ENCODE measurements around the gene ENAH. TPM values are rescaled to one million over a fixed set of nuclear protein-coding genes. Genes with fewer than 3 reads are reported as not detected.
A peak's percentile ranks its signal among the peaks of the same experiment; 100 is the strongest.

The ENAH gene
- total and polyA plus RNA-seq, 12 donors, result 12.4 to 201 (median 99.8) TPM

DNA sequence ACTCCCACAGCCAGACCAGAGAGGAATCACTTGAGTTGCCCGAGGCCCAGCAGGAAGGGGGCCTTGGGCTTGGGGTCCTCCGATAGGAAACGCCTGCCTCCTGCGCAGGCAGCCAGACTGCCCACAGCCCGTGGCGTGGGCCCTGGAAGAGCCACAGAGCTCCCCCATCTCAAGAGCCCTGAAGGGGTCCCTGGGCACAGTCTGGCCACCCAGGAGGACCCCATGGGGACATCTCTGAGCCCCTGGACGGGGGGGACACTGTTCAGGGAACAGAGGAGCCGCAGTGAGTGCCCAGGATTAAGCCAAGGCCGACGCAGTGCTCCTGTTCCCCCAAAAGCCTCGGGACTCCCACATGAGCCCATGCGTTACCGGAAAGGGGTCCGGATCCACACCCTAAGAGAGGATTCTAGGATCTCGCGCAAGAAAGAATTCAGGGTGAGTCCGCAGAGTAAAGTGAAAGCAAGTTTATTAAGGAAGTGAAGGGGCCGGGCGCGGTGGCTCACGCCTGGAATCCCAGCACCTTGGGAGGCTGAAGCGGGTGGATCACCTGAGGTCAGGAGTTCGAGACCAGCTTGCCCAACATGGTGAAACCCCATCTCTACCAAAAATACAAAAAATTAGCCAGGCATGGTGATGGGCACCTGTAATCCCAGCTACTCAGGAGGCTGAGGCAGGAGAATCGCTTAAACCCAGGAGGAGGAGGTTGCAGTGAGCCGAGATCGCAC lies 187.0 kb downstream of the ENAH start:
- intact Hi-C loops (cut with DNase I), result no loop called here
- no peaks in the 10 kb centered on the region for H3K9me3 ChIP-seq
- 88 to 90% methylated on average over 26 of the region's 26 CpGs for WGBS, 2 donors
- H3K36me3 ChIP-seq, result no peaks in the 10 kb centered on the region
- no peak overlapping the region for H3K4me3 ChIP-seq
- peaks cover 2 to 67% (median 52%) of the 10 kb centered on the region in 9 donors for H3K4me1 ChIP-seq
- no peaks in the 10 kb centered on the region for H3K27me3 ChIP-seq
- TF ChIP-seq, protein P1, sequence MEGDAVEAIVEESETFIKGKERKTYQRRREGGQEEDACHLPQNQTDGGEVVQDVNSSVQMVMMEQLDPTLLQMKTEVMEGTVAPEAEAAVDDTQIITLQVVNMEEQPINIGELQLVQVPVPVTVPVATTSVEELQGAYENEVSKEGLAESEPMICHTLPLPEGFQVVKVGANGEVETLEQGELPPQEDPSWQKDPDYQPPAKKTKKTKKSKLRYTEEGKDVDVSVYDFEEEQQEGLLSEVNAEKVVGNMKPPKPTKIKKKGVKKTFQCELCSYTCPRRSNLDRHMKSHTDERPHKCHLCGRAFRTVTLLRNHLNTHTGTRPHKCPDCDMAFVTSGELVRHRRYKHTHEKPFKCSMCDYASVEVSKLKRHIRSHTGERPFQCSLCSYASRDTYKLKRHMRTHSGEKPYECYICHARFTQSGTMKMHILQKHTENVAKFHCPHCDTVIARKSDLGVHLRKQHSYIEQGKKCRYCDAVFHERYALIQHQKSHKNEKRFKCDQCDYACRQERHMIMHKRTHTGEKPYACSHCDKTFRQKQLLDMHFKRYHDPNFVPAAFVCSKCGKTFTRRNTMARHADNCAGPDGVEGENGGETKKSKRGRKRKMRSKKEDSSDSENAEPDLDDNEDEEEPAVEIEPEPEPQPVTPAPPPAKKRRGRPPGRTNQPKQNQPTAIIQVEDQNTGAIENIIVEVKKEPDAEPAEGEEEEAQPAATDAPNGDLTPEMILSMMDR (IDR thresholded peaks at IDR 0.05), result no peak
- DNase-seq, result no peak
- no peak for ATAC-seq
- peak overlapping the region in 5 of 10 donors; percentile 5 to 97 (median 34) for H3K27ac ChIP-seq

DNA sequence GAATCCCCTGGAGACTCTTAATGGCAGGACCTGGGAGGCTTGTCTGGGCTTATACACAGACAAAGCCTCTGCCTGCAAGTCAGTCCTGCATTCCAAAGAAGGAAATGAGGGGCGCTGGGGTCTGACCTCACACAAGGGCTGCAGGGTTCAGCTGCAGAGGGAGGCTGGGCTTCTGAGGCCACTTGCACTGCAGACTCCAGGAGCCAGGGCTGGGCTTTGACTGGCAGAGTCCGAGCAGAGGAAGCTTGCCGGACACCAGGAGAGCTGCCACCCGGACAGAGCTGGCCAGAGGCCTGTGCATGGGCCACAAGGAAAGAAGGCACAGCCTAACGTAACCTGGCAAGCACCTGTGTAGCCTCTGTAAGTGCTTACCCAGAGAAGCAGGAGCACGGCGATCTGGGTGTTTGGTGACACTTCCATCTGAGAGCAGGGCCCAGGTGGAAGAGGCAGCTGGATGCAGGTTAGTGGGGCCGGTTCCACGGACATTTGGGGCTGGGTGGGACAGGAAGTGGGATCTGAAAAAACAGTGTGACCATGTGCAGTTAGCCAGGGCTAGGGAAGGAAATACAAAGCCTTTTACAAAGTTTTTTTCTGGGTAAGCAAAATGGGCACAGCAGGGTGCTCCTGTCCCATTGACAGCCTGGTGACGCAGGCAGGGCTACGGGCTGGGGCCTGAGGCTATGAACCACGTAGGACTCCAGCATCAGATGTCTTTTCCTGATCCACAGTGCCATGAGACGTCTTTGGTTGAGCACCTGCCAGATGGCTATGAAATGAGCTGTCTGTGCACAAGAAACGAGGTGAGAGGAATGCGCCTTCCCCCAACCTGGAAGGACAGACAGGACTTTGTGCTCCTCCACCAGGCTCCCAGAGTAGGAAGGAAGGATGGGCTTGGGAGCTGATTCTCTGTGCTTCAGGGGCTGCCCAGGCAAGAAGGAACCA lies 187.8 kb downstream of the ENAH start:
- 63 to 65% methylated on average over 15 of the region's 15 CpGs for WGBS, 2 donors
- Histone ChIP-seq H3K4me3 (peak overlapping the region in 1 of 10 donors; percentile 17), H3K9me3 (no peaks in the 10 kb centered on the region), H3K36me3 (no peaks in the 10 kb centered on the region), H3K27me3 (no peaks in the 10 kb centered on the region), H3K4me1 (peaks cover 2 to 74% (median 60%) of the 10 kb centered on the region in 9 donors), H3K27ac (peak overlapping the region in 5 of 10 donors; percentile 5 to 53 (median 34))
- no peak for ATAC-seq
- intact Hi-C loops (cut with DNase I), result no loop called here
- DNase-seq, result no peak
- TF ChIP-seq, protein P1 (IDR thresholded peaks at IDR 0.05), result no peak

DNA sequence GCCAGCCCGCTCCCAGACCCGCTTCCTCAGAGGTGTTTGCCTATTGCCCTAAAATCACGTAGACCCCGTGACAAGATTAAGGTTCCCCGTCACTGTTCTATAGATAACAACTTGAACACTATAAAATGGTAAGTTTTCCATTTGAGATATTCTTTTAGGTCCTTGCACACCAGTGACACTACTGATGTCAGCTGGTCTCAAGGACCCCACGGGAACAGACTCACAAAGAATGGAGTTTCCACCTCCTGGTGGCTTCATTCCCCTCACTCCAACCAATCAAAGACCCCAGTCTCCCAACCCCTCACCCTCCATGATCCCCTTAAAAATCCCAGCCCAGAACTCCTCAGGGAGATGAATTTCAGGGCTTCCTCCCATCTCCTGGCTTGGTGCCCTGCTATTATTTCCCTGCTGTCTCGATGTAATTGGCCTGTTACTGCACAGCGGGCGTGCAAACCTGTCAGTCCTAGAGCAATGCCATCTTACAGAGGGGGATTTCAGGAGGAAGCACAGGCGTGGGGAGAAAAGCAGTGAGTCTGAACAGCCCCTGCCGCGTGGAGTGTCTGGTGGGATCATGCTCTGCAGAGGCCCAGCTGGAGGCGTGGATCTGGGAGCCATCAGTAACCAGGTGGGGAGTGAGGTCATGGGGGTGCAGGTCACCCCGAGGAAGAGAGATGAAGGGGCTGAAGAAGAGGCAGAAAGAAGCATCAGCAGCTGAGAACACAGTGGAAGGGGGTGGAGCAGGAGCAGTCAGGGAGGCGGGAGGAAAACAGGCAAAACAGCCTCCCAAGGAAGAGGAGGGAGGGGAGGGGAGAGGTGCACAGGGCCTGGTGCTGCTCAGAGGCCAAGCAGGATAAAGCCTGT lies 190.0 kb downstream of the ENAH start:
- Histone ChIP-seq H3K27ac (no peak overlapping the region), H3K36me3 (no peaks in the 10 kb centered on the region), H3K27me3 (no peaks in the 10 kb centered on the region), H3K4me3 (no peak overlapping the region), H3K9me3 (no peaks in the 10 kb centered on the region), H3K4me1 (peaks cover 2 to 70% (median 58%) of the 10 kb centered on the region in 9 donors)
- DNase-seq (no peak), ATAC-seq (no peak)
- intact Hi-C loops (cut with DNase I), result loop anchor here in 1 of 10 donors (2.0 kb wide), 1 partner anchor 18 kb away; no protein-coding TSS in a partner anchor
- WGBS, 2 donors, result 48 to 57% methylated on average over 15 of the region's 15 CpGs
- TF ChIP-seq, protein P1 (IDR thresholded peaks at IDR 0.05), result no peak

DNA sequence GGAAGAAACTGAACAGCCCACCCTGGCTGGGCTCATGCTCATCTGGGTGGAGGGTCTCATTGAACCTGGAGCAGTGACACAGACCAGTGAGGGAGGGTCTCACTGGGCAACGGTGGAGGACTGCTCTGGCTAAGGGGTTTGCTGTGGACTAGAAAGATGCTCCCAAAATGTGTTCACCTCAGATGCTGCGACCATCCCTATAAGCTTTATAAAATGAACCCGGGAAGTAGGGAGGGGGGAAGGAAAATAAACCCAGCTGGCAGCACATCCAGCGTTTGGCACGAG lies 190.6 kb downstream of the ENAH start:
- H3K4me3 ChIP-seq, result no peak overlapping the region
- intact Hi-C loops (cut with DNase I), result loop anchor here in 1 of 10 donors (2.0 kb wide), 1 partner anchor 18 kb away; no protein-coding TSS in a partner anchor
- DNase-seq (no peak), ATAC-seq (no peak)
- 48 to 61% methylated on average over 5 of the region's 5 CpGs for WGBS, 2 donors
- H3K9me3 ChIP-seq, result no peaks in the 10 kb centered on the region
- peaks cover 2 to 64% (median 52%) of the 10 kb centered on the region in 9 donors for H3K4me1 ChIP-seq
- H3K27ac ChIP-seq, result no peak overlapping the region
- TF ChIP-seq, protein P1 (IDR thresholded peaks at IDR 0.05), result no peak
- H3K27me3 ChIP-seq, result no peaks in the 10 kb centered on the region
- no peaks in the 10 kb centered on the region for H3K36me3 ChIP-seq
